A549 treated with AZD9567 at 1 μM for 4 hours (cell line): Measurements from ENCODE around the gene CD79B. TPM values are rescaled to one million over a fixed set of nuclear protein-coding genes. Genes with fewer than 3 reads are reported as not detected.

ENCODE experiments used
- total RNA-seq: library from RNA; stranded (reverse); fragments of 200-300 nt; extraction: Qiagen RNA extraction; gene quantifications from 5 replicates; pipeline ENCODE4 v1.2.3, GENCODE V29; 2022; ENCODE audit not compliant: insufficient read depth

The CD79B gene
- total RNA-seq = 0.07 TPM in 2 of 5 replicates, not detected in the others

DNA sequence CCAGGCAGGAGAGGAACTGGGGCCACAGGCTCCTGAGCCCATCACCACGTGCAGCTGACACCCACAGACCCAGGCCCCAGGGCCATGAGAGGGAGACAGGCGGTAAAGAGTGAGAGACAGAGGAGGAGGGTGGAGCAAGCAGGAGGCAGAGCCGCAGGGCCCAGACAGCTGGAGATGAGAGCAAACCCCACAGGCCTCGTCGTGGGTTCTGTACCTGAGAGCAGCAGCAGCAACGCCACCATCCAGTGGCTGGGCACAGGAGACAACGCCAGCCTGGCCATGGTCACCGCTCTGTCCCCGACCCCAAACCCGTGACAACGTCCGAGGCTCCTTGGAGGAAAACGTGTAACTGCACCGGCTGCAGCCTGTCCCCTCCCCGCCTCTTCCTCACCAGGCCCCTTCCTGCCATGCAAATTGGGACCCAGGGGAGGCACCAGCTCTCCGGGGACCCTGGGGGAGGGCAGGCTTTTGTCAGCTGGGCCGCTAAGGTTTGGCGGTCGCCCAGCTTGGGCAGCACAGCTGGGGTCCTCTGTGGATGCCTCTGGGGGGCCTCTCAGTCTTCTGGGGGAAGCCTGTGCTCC lies at the start of gene CD79B:
Gene CD79B, minus strand, starts transcription at position 351 of the 581 bp plus-strand sequence. Its CDS starts 70 bp downstream, at position 281.

DNA sequence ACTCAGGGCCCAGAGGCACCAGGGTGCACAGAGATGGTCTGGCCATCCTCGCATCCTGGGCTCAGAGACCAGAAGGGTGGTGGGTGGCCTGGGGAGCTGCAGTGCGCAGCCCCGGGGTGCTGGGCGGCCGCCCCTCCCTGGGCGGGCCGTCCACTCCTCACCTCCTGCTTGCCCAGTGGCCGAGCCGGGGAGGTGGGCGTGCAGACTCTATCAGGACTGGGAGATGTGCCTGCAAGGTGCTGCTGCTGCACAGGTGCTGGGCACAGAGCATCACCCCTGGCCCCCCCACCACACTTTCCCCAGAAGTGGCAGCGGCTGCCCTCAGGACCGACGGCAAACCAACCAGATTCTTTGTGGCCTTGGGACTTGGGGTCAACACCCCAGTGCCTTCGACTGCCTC lies 40.7 kb upstream of the CD79B start, which contains the start of gene SCN4A:
Gene SCN4A, minus strand, starts transcription at position 123 of the 400 bp plus-strand sequence. Its CDS starts 77 bp downstream, at position 46.

DNA sequence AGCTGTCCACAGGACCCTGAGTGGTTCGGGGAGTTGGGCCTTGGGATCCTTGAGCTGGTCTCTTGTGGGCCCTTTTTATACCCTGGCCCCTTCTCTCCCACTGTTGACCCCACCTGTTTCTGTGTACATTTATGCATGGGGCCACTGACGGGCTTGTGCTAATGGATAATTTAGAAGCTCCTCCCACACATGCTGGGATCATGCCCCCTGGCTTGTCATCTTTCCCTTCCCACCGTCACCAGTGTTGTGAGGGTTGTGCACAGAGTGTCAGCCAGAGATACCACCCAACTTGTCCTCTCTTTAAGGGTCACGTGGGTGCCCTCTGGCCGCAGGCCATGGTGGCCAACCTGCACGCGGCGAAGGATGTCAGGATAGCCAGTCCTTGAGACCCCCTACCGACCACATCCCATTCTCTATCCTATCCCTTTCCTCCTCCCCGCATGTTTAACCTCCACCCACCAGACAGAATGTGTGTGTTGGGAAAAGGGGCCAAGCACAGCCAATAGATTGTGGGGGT lies 13.3 kb downstream of the CD79B start, which contains the start of gene GH1:
Gene GH1, minus strand, starts transcription at position 51 of the 517 bp plus-strand sequence. CDS start 63 bp downstream, outside the sequence.

DNA sequence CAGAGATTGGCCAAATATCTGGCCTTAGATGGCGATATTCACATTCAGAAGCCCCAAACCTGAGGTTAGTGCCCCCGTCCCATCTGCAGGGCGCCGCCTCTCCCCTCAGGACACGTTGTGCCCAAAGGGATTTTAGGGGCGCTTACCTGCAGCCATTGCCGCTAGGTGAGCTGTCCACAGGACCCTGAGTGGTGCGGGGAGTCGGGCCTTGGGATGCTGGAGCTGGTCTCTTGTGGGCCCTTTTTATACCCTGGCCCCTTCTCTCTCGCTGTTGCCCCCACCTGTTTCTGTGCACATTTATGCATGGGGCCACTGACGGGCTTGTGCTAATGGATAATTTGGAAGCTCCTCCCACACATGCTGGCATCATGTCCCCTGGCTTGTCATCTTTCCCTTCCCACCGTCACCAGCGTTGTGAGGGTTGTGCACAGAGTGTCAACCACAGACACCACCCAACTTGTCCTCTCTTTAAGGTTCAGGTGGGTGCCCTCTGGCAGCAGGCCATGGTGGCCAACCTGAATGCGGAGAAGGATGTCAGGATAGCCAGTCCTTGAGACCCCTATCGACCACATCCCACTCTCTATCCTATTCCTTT lies 21.0 kb downstream of the CD79B start, which contains the start of gene CSHL1:
Gene CSHL1, minus strand, starts transcription at position 218 of the 595 bp plus-strand sequence. Its CDS starts 62 bp downstream, at position 156.

DNA sequence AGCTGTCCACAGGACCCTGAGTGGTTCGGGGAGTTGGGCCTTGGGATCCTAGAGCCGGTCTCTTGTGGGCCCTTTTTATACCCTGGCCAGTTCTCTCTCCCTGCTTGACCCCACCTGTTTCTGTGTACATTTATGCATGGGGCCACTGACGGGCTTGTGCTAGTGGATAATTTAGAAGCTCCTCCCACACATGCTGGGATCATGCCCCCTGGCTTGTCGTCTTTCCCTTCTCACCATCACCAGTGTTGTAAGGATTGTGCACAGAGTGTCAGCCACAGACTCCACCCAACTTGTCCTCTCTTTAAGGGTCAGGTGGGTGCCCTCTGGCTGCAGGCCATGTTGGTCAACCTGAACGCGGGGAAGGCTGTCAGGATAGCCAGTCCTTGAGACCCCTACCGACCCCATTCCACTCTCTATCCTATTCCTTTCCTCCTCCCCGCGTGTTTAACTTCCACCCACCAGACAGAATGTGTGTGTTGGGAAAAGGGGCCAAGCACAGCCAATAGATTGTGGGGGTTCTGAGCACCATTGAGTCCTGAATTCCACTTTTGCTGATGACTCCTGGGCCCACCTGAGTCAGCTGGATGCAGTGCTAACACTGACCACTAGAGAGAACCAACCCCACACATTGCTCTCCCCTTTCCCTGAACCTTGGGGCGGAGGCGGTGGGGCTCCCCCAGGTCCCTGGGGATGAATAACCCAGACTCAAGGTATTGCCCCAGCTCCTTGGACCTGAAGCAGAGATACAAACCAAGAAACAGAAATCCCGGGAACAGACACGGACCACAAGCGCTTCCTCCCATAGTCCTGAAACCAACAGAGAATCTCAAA lies 35.4 kb downstream of the CD79B start, which contains the start of gene CSH1:
Gene CSH1, minus strand, starts transcription at position 51 of the 831 bp plus-strand sequence. CDS start 63 bp downstream, outside the sequence.

DNA sequence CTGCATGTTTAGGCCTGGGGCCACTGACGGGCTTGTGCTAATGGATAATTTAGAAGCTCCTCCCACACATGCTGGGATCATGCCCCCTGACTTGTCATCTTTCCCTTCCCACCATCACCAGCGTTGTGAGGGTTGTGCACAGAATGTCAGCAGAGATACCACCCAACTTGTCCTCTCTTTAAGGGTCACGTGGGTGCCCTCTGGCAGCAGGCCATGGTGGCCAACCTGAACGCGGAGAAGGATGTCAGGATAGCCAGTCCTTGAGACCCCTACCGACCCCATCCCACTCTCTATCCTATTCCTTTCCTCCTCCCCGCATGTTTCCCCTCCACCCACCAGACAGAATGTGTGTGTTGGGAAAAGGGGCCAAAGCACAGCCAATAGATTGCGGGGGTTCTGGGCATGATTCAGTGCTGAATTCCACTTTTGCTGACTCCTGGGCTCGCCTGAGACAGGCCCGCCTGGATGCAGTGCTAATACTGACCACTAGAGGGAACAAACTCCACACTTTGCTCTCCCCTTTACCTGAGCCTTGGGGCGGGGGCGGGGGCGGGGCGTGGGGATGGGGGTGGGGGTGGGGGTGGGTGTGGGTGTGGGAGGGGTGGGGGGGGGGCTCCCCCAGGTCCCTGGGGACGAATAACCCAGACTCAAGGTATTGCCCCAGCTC lies 50.1 kb downstream of the CD79B start, which contains the start of gene GH2:
Gene GH2, minus strand, starts transcription at position 10 of the 667 bp plus-strand sequence. CDS start 143 bp downstream, outside the sequence.

Other genes with a start within 250 kb of the CD79B start
- gene LIMD2, start 232.2 kb downstream of the CD79B start, total RNA-seq = 6.7 to 13.6 TPM (median 11.1 TPM) in 5 replicates
- 24.9 to 29.3 TPM (median 26.4 TPM) in 5 replicates for gene STRADA, start 190.5 kb downstream of the CD79B start, total RNA-seq
- gene CCDC47, start 158.7 kb downstream of the CD79B start, total RNA-seq = 93.5 to 137 TPM (median 99.5 TPM) in 5 replicates
- 96.9 to 111 TPM (median 100 TPM) in 5 replicates for gene DDX42, start 158.2 kb downstream of the CD79B start, total RNA-seq
- gene PSMC5, start 104.9 kb downstream of the CD79B start, total RNA-seq = 202 to 232 TPM (median 220 TPM) in 5 replicates
- gene FTSJ3, start 104.7 kb downstream of the CD79B start, total RNA-seq = 50.6 to 85.0 TPM (median 56.6 TPM) in 5 replicates
- gene SMARCD2, start 89.6 kb downstream of the CD79B start, total RNA-seq = 53.2 to 61.5 TPM (median 57.0 TPM) in 5 replicates
- not detected in 5 replicates for gene CSH2, start 58.7 kb downstream of the CD79B start, total RNA-seq
- not detected in 5 replicates for gene GH2, start 50.4 kb downstream of the CD79B start, total RNA-seq
- gene CSH1, start 35.8 kb downstream of the CD79B start, total RNA-seq = not detected in 5 replicates
- not detected in 5 replicates for gene CSHL1, start 21.1 kb downstream of the CD79B start, total RNA-seq
- not detected in 5 replicates for gene GH1, start 13.5 kb downstream of the CD79B start, total RNA-seq
- gene SCN4A, start 40.6 kb upstream of the CD79B start, total RNA-seq = 0.02 to 0.03 TPM (median 0.02 TPM) in 3 of 5 replicates, not detected in the others
- 0.48 to 0.71 TPM (median 0.56 TPM) in 4 of 5 replicates, not detected in the other for gene PRR29, start 66.0 kb upstream of the CD79B start, total RNA-seq
- gene ICAM2, start 88.3 kb upstream of the CD79B start, total RNA-seq = 0.08 to 0.09 TPM in 2 of 5 replicates, not detected in the others
- gene ERN1, start 197.8 kb upstream of the CD79B start, total RNA-seq = 2.2 to 4.3 TPM (median 3.7 TPM) in 5 replicates